ENCODE data around the gene ATP9B. TPM values are rescaled to one million over a fixed set of nuclear protein-coding genes. Genes with fewer than 3 reads are reported as not detected.

Gene ATP9B
- total RNA-seq, 1 experiment from 2014 or later = 8.6 TPM

DNA sequence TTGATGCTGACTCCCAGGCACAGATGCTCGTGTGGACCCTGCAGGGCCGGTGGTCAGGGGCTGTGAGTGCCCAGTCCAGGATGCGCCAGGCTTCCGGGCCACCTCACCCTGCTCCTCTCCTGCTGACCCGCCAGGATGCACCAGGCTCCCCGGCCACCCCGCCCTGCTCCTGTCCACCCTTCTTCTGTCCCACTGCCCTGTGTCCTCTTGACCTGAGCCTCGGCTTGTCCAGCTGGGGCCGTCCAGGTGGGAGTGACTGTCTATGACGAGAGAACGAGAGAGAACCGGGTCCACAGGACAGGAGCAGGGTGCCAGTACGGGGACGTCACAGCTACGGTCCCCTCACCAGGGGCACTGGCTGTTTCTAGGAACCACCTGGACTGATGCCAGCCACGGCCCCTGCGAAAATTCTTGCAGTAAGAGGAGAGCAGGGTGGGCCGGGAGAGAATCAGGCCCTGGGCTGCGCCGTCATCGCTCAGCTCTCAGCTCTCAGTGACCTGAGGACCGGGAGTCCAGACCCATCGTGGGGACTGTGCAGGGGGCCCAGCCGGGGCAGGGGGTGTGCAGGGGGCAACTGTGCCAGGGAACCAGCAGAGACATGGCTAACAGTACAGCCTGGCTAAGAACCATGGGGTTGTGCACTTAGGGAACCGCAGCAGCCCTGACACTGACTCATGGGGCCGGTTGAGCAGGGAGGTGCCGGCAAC, 313.6 kb downstream of the ATP9B start:
- Histone ChIP-seq H2AFZ (no peak overlapping the region), H3K27ac (no peak overlapping the region), H3K4me2 (no peak overlapping the region), H3K9me2 (ENCODE audit: insufficient read depth) (no peaks in the 10 kb centered on the region), H3K4me3 (no peak overlapping the region), H3K79me2 (ENCODE audit: low read depth) (no peaks in the 10 kb centered on the region), H3K36me3 (ENCODE audit: low read depth) (no peaks in the 10 kb centered on the region), H4K20me1 (ENCODE audit: insufficient read depth) (no peaks in the 10 kb centered on the region; the same call in 1 of the 2 replicates), H3F3A (ENCODE audit: insufficient read depth, low read depth) (no peaks in the 10 kb centered on the region), H3K27me3 (ENCODE audit: insufficient read depth, low read depth) (peaks cover 35% of the 10 kb centered on the region), H3K4me1 (replicated peaks; ENCODE audit: insufficient read depth) (no peaks in the 10 kb centered on the region), H3K9me3 (ENCODE audit: insufficient read depth, low read depth) (no peaks in the 10 kb centered on the region)
- DNase-seq = no peak
- intact Hi-C loops (cut with micrococcal nuclease; ENCODE audit: unreplicated experiment) = no loop called here
- TF ChIP-seq EZH2 (IDR thresholded peaks at IDR 0.05; ENCODE audit: low read depth) = no peak
- TF ChIP-seq, protein P1, sequence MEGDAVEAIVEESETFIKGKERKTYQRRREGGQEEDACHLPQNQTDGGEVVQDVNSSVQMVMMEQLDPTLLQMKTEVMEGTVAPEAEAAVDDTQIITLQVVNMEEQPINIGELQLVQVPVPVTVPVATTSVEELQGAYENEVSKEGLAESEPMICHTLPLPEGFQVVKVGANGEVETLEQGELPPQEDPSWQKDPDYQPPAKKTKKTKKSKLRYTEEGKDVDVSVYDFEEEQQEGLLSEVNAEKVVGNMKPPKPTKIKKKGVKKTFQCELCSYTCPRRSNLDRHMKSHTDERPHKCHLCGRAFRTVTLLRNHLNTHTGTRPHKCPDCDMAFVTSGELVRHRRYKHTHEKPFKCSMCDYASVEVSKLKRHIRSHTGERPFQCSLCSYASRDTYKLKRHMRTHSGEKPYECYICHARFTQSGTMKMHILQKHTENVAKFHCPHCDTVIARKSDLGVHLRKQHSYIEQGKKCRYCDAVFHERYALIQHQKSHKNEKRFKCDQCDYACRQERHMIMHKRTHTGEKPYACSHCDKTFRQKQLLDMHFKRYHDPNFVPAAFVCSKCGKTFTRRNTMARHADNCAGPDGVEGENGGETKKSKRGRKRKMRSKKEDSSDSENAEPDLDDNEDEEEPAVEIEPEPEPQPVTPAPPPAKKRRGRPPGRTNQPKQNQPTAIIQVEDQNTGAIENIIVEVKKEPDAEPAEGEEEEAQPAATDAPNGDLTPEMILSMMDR (conservative IDR thresholded peaks at IDR 0.05) = no peak
- CTCF ChIA-PET = no interaction called here
- no TSS peak for BruUV-seq (replicated peaks)
- POLR2A ChIA-PET (ENCODE audit: unreplicated experiment) = no interaction called here

DNA sequence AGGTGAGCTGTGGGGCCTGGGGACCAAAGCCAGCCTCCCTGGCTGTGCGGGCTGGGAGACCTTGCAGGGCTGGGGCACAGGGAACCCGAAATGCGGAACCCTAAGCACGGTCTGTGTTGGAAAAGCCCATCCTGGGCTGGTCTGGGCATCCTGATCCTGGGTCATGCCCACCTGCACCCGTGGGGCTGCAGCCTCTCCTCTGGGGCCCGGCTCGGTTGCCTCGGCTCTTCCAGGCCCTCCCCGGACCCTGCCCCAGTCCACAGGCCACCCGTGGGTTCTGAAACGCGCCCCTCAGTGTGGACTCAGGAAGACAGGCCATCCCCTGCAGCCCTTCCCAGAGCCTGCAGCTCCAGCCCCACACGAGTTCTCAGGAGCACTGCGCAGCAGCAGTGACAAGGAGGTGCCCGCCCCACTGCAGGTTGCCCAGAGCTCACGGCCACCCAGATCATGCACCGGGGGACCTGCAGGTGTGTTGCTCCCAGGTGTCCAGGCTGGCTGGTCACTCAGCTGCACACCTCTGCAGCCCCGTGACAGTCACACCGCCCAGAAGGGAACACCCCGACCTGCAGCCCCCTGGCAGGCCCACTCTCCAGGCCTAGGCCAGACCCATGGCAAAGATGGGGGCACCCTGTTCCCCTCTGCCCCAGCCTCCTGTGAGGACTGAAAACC, 314.3 kb downstream of the ATP9B start:
- H3K4me3 ChIP-seq = no peak overlapping the region
- DNase-seq = no peak

DNA sequence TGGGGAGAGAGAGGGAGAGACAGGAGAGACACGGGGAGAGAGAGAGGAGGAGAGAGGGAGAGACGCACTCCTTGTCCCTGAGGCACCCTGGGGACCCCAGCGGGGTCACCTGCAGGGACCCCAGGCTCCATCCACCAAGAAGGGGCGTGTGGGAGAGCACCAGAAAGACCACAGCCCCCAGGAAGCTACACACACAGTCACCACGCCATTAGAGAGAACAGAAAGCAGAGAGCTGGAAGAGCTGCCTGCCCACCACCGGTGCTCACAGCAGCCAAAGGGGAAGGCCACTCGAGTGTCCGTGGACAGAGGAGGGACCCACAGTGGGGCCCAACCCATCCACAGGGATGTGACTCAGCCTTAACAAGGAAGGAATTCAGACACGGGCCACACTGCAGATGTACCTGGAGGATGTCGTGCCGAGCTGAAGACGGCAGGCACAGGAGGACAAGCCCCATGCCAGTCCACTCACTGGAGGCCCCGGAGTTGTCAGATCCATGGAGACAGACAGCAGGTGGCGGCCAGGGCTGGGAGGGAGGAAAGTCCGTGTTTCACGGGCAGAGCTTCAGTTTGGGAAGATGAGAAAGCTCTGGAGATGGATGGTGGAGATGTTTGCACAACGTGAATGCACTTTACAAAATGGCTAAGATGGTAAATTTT, 315.1 kb downstream of the ATP9B start:
- peaks cover 48% of the 10 kb centered on the region for H3K27me3 ChIP-seq (ENCODE audit: insufficient read depth, low read depth)
- H3K4me1 ChIP-seq (replicated peaks; ENCODE audit: insufficient read depth) = no peaks in the 10 kb centered on the region
- H3K36me3 ChIP-seq (ENCODE audit: low read depth) = no peaks in the 10 kb centered on the region
- ChIA-PET CTCF (no interaction called here), POLR2A (ENCODE audit: unreplicated experiment) (no interaction called here)
- no peak overlapping the region for H2AFZ ChIP-seq
- no peak for DNase-seq
- H3K4me2 ChIP-seq = no peak overlapping the region
- no peaks in the 10 kb centered on the region for H3K79me2 ChIP-seq (ENCODE audit: low read depth)
- H3F3A ChIP-seq (ENCODE audit: insufficient read depth, low read depth) = no peaks in the 10 kb centered on the region
- intact Hi-C loops (cut with micrococcal nuclease; ENCODE audit: unreplicated experiment) = no loop called here
- no peak overlapping the region for H3K27ac ChIP-seq
- H3K9me2 ChIP-seq (ENCODE audit: insufficient read depth) = no peaks in the 10 kb centered on the region
- H4K20me1 ChIP-seq (ENCODE audit: insufficient read depth) = no peaks in the 10 kb centered on the region; the same call in 1 of the 2 replicates
- H3K9me3 ChIP-seq (ENCODE audit: insufficient read depth, low read depth) = no peaks in the 10 kb centered on the region
- BruUV-seq (replicated peaks) = no TSS peak
- no peak overlapping the region for H3K4me3 ChIP-seq
- TF ChIP-seq EZH2 (IDR thresholded peaks at IDR 0.05; ENCODE audit: low read depth) = no peak
- TF ChIP-seq, protein P1 (conservative IDR thresholded peaks at IDR 0.05) = no peak

More for the DNA sequence above, 314.3 kb downstream of the ATP9B start:
- Histone ChIP-seq H3F3A (ENCODE audit: insufficient read depth, low read depth) (no peaks in the 10 kb centered on the region), H3K79me2 (ENCODE audit: low read depth) (no peaks in the 10 kb centered on the region), H4K20me1 (ENCODE audit: insufficient read depth) (no peaks in the 10 kb centered on the region; the same call in 1 of the 2 replicates), H3K9me2 (ENCODE audit: insufficient read depth) (no peaks in the 10 kb centered on the region), H3K4me2 (no peak overlapping the region), H2AFZ (no peak overlapping the region), H3K36me3 (ENCODE audit: low read depth) (no peaks in the 10 kb centered on the region), H3K27ac (no peak overlapping the region), H3K4me1 (replicated peaks; ENCODE audit: insufficient read depth) (no peaks in the 10 kb centered on the region), H3K9me3 (ENCODE audit: insufficient read depth, low read depth) (no peaks in the 10 kb centered on the region), H3K27me3 (ENCODE audit: insufficient read depth, low read depth) (peaks cover 42% of the 10 kb centered on the region)
- CTCF ChIA-PET = no interaction called here
- intact Hi-C loops (cut with micrococcal nuclease; ENCODE audit: unreplicated experiment) = no loop called here
- no TSS peak for BruUV-seq (replicated peaks)
- POLR2A ChIA-PET (ENCODE audit: unreplicated experiment) = no interaction called here
- TF ChIP-seq, protein P1 (conservative IDR thresholded peaks at IDR 0.05) = no peak
- no peak for TF ChIP-seq EZH2 (IDR thresholded peaks at IDR 0.05; ENCODE audit: low read depth)

Data from PC-9 (cell line).